Neural progenitor cell (in vitro differentiated cells): ENCODE results near the gene UNC13C. TPM values are rescaled to one million over a fixed set of nuclear protein-coding genes. Genes with fewer than 3 reads are reported as not detected.

Source experiments
- DNase-seq: peaks from one replicate; pipeline ENCODE4 v3.0.0-alpha.2; 2016; ENCODE audit warnings: low spot score
- H2AFZ ChIP-seq: fragments of 200-600 bp; sonication (generic); replicated peaks from 2 replicates; pipeline ENCODE4 v1.6.1; 2016; ENCODE audit warnings: antibody characterized with exemption
- H3F3A ChIP-seq: fragments of 200-600 bp; sonication (generic); 2 replicates; pipeline ENCODE4 v1.6.1; 2016; ENCODE audit warnings: antibody characterized with exemption, low read depth
- H3K27ac ChIP-seq: fragments of 200-600 bp; sonication (generic); 2 replicates; pipeline ENCODE4 v1.5.1; 2016; ENCODE audit warnings: mild to moderate bottlenecking
- H3K27me3 ChIP-seq: fragments of 200-600 bp; sonication (generic); 2 replicates; pipeline ENCODE4 v1.6.1; 2016; ENCODE audit warnings: mild to moderate bottlenecking, moderate library complexity
- H3K36me3 ChIP-seq: fragments of 200-600 bp; sonication (generic); 2 replicates; pipeline ENCODE4 v1.5.1; 2016
- H3K4me1 ChIP-seq: fragments of 200-600 bp; sonication (generic); 2 replicates; pipeline ENCODE4 v1.6.1; 2016; ENCODE audit warnings: mixed run types
- H3K4me2 ChIP-seq: fragments of 200-600 bp; sonication (generic); 2 replicates; pipeline ENCODE4 v1.6.1; 2016
- H3K4me3 ChIP-seq: fragments of 200-600 bp; sonication (generic); 2 replicates; pipeline ENCODE4 v1.5.1; 2016
- H3K79me2 ChIP-seq: fragments of 200-600 bp; sonication (generic); 2 replicates; pipeline ENCODE4 v1.6.1; 2016; ENCODE audit warnings: low read depth
- H3K9ac ChIP-seq: fragments of 200-600 bp; sonication (generic); 2 replicates; pipeline ENCODE4 v1.6.1; 2016
- H3K9me3 ChIP-seq: fragments of 200-600 bp; sonication (generic); 2 replicates; pipeline ENCODE4 v1.5.1; 2016; ENCODE audit warnings: low read depth
- H4K20me1 ChIP-seq: fragments of 200-600 bp; sonication (generic); 2 replicates; pipeline ENCODE4 v1.6.1; 2016; ENCODE audit warnings: low read depth
- H3K27ac Mint-ChIP-seq: 3 replicates; pipeline ENCODE4 v1.8.0; 2021; ENCODE audit warnings: mixed read lengths
- H3K27me3 Mint-ChIP-seq: 2 replicates; pipeline ENCODE4 v1.8.0; 2022; ENCODE audit warnings: low read depth, mild to moderate bottlenecking, inconsistent platforms, moderate library complexity, mixed read lengths; ENCODE audit not compliant: insufficient read depth
- H3K36me3 Mint-ChIP-seq: 3 replicates; pipeline ENCODE4 v1.8.0; 2021; ENCODE audit warnings: mixed read lengths
- H3K4me1 Mint-ChIP-seq: 3 replicates; pipeline ENCODE4 v1.8.0; 2021; ENCODE audit warnings: mixed read lengths
- H3K4me3 Mint-ChIP-seq: 3 replicates; pipeline ENCODE4 v1.8.0; 2021; ENCODE audit warnings: mild to moderate bottlenecking, moderate library complexity, mixed read lengths
- H3K9me3 Mint-ChIP-seq: 3 replicates; pipeline ENCODE4 v1.8.0; 2020; ENCODE audit warnings: mixed read lengths
- EZH2 ChIP-seq: fragments of 200-600 bp; sonication (generic); IDR thresholded peaks from 2 replicates; pipeline ENCODE4 v1.6.1; 2017; ENCODE audit warnings: antibody characterized with exemption, mild to moderate bottlenecking, moderate library complexity
- EZH2phosphoT487 ChIP-seq: fragments of 200-600 bp; sonication (generic); IDR thresholded peaks from 2 replicates; pipeline ENCODE4 v1.6.1; 2017; ENCODE audit warnings: antibody characterized with exemption
- total RNA-seq: library from RNA; depleted of rRNA; stranded (reverse); fragments of >200 nt; gene quantifications from 2 replicates; pipeline ENCODE4 v1.2.3, GENCODE V29; 2015; ENCODE audit warnings: low replicate concordance
- TF ChIP-seq, protein P1 (sequence below): fragments of 200-600 bp; sonication (generic); IDR thresholded peaks from 2 replicates; pipeline ENCODE4 v1.5.1; 2017; ENCODE audit warnings: antibody characterized with exemption, mild to moderate bottlenecking

Gene UNC13C
- total RNA-seq, 1 donor from 2014 or later = not detected

DNA sequence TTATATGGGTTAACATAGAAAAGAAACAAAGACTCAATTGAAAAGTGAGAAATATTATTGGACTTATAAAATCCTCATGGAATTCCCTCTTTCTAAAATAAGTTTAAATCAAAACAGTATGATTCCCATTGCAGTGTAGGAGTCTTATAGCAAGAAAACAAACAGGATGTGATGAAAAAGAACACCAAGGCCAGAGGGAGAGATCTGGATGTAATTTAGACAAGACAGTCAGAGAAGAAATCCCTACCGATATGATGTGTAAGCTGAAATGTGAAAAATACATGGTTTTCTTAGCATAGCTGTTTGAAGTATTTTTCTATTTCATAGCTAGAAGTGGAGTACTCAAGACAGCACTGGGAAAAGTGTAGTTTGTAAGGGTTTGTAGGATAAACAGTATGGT lies 697.0 kb downstream of the UNC13C start:
- H3K36me3 ChIP-seq = no peaks in the 10 kb centered on the region
- Mint-ChIP-seq H3K9me3 (peaks cover 20% of the 10 kb centered on the region), H3K36me3 (no peaks in the 10 kb centered on the region), H3K4me3 (no peak overlapping the region), H3K4me1 (no peaks in the 10 kb centered on the region), H3K27ac (no peak overlapping the region), H3K27me3 (no peaks in the 10 kb centered on the region)
- H3K9me3 ChIP-seq = peaks cover 47% of the 10 kb centered on the region
- no peak overlapping the region for H3K27ac ChIP-seq
- no peak overlapping the region for H2AFZ ChIP-seq
- H3K4me1 ChIP-seq = no peaks in the 10 kb centered on the region
- no peaks in the 10 kb centered on the region for H3K79me2 ChIP-seq
- H3F3A ChIP-seq = no peaks in the 10 kb centered on the region
- no peak overlapping the region for H3K4me2 ChIP-seq
- no peak overlapping the region for H3K4me3 ChIP-seq
- no peak for DNase-seq
- H4K20me1 ChIP-seq = no peaks in the 10 kb centered on the region
- no peak for TF ChIP-seq EZH2
- TF ChIP-seq, protein P1, sequence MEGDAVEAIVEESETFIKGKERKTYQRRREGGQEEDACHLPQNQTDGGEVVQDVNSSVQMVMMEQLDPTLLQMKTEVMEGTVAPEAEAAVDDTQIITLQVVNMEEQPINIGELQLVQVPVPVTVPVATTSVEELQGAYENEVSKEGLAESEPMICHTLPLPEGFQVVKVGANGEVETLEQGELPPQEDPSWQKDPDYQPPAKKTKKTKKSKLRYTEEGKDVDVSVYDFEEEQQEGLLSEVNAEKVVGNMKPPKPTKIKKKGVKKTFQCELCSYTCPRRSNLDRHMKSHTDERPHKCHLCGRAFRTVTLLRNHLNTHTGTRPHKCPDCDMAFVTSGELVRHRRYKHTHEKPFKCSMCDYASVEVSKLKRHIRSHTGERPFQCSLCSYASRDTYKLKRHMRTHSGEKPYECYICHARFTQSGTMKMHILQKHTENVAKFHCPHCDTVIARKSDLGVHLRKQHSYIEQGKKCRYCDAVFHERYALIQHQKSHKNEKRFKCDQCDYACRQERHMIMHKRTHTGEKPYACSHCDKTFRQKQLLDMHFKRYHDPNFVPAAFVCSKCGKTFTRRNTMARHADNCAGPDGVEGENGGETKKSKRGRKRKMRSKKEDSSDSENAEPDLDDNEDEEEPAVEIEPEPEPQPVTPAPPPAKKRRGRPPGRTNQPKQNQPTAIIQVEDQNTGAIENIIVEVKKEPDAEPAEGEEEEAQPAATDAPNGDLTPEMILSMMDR = no peak
- TF ChIP-seq EZH2phosphoT487 = no peak
- no peak overlapping the region for H3K9ac ChIP-seq
- H3K27me3 ChIP-seq = no peaks in the 10 kb centered on the region

DNA sequence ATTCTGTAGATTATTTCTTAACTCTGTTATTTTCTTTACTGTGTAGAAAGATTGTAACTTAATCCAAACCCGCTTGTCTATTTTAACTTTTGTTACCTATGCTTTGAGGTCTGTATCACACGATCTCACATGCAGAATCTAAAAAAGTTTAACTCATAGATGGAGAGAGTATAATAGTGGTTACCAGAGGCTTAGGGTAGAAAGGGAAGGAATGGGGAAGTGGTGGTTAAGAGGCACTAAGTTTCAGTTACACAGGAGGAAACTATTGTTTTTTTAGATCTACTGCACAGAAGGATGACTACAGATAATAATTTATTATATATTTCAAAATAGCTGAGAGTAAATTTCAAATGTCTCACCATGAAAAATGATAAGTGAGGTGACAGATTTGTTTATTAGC lies 703.3 kb downstream of the UNC13C start:
- H3K27ac Mint-ChIP-seq = no peak overlapping the region
- H3K4me3 Mint-ChIP-seq = no peak overlapping the region
- H3K4me1 Mint-ChIP-seq = no peaks in the 10 kb centered on the region

More for the DNA sequence above, 703.3 kb downstream of the UNC13C start:
- no peak overlapping the region for H3K27ac ChIP-seq
- H3K4me1 ChIP-seq = no peaks in the 10 kb centered on the region
- no peak for DNase-seq
- H3K9ac ChIP-seq = no peak overlapping the region
- H3K27me3 ChIP-seq = no peaks in the 10 kb centered on the region
- TF ChIP-seq EZH2phosphoT487 = no peak
- no peak for TF ChIP-seq EZH2
- TF ChIP-seq, protein P1 = no peak
- Mint-ChIP-seq H3K36me3 (no peaks in the 10 kb centered on the region), H3K9me3 (no peaks in the 10 kb centered on the region), H3K27me3 (no peaks in the 10 kb centered on the region)
- H4K20me1 ChIP-seq = no peaks in the 10 kb centered on the region
- peaks cover 32% of the 10 kb centered on the region for H3K9me3 ChIP-seq
- H2AFZ ChIP-seq = no peak overlapping the region
- no peak overlapping the region for H3K4me2 ChIP-seq
- no peaks in the 10 kb centered on the region for H3K36me3 ChIP-seq
- H3K4me3 ChIP-seq = no peak overlapping the region
- no peaks in the 10 kb centered on the region for H3F3A ChIP-seq
- H3K79me2 ChIP-seq = no peaks in the 10 kb centered on the region

Other genes with a start within 250 kb of the UNC13C start
- gene WDR72, start 218.8 kb upstream of the UNC13C start, total RNA-seq = 2.3 and 4.6 TPM in 2 replicates